GM19468 (cell line): ENCODE measurements around the gene PTPN21.

Experiments
- ATAC-seq: cut with Tn5 transposase; IDR thresholded peaks from one replicate; pipeline ENCODE4 v1.9.1; 2021; ENCODE audit warnings: mild to moderate bottlenecking, moderate library complexity, moderate number of reproducible peaks; ENCODE audit not compliant: unreplicated experiment; ENCODE audit errors: extremely low read depth

PTPN21 gene

DNA sequence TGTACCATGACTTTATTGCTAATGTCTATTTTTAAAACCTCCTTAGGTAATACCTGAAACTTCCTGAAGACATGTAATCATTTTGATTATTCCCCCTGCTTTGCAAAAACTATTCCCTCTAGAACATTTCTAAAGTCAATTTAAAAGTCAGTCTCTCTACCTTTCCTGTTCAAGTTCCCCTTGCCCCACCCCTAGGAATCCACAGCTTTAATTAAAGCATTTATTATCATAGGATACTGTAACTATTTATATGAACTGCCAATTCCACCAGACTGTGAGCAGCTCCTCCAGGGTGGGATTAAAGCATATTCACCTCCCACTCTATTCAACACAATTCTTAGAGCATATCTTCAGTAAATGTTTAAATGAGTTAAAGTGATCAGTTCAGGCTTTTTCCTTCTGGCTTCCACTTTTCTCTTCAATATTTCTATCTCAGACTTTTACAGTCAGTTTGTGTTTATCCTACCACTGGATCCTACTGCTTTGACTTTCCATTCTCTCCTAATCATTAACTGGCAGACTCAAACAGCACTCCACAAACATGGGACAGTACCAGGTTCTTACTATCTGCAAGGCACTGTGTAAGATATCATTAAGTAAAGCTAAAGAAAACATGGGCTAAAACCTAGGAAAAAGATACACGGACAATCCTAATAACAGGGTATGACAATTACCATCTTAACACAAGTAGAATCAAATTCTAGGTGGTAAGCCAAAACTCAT, 39.1 kb downstream of the PTPN21 start:
- no peak for ATAC-seq

DNA sequence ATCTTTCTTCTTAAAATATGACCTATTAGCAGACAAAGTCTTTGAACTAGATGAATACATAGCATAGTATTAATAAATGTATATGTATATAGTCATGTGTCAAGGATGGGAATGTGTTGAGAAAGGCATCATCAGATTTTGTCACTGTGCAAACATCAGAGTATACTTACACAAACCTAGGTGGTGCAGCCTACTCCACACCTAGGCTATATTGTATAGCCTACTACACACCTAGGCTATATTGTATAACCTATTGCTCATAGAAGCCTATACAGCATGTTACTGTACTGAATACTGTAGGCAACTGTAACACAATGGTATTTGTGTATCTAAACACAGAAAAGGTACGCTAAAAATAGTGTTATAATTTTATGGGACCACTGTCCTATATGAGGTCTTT, 47.6 kb downstream of the PTPN21 start:
- no peak for ATAC-seq

GRCh38 chr14:88505621-88506020, 49.2 kb downstream of the PTPN21 start:
- no peak for ATAC-seq

DNA sequence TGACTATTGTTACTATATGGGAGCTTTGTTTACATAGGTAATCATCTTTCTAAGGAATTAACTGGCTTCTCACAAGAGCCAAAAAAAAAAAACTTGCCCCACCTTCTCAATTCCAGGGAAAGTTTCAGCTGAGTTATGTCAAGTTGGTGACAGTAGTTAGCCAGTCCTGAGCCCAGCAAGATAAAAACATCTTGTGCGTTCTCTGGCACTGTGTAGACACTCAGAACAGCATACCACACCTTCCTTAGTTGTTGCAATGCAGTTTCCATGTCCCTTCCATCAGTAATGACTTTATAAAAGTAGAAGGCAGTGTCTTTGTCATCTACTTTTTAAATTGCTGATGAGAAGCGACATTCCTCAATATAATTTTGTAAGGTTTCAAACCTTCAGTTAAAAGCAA, 50.2 kb downstream of the PTPN21 start:
- no peak for ATAC-seq

DNA sequence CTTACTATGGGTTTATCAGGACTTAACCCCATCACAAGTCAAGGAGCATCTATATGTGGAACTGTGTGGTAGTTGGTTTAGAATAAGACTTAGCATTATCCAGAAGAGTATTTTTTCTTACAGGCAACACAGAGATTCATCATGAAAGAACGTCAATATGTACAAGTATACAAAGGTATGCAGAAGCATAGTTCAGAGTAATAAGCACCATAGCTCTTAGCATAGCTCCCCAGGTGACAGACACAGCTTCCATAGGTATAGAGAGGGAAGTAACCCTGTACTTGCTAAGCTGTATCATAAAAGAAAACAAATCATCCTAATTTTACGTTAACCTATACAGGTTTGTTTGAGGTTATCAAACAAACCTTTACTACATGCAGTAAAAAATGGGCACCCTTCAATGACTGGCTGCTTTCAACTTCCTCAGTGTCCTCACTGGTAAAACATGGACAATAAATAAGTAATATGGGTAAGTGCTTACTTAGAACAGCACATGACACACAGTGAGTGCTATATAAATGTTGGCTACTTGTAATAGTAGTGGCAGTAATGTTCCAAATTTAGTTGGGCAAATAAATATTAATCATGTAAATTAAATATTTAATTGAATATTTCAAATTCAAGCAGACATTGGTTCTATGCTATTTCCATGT, 50.9 kb downstream of the PTPN21 start:
- no peak for ATAC-seq

DNA sequence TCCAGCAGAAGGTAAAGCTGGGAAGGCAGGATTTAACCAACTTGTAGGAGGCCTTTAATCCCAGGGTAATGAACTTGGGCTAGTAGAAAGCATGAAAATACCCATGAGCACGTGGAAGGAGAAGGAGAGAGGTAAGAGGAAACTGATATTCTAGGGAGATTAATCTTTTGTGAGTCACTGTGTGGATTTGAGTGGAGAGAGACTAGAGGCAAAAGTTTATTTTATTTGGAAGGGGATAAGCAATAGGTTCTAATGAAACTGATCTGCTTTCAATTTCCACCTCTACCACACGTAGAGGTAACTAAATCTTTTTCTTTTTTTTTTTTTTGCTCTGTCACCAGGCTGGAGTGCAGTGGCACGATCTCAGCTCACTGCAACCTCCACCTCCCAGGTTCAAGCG, 52.1 kb downstream of the PTPN21 start:
- ATAC-seq, result no peak

DNA sequence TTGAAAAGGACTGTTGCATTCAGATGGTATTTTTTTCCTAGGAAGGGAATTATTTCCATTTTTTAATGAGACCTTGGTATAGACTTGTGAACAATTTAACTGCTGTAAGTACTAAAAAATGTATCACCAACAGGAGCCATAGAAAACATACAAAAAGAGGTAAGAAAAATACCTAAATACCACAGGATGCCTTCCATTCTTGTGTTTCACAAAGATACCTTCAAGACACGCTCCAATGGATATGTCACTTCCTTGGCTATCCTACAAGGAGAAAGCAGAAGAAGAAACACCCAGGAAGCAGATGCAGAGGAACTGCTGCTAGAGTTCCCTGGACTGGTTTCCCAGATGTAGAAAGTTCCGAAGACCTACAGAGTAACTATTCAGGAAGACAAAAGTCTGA, 54.2 kb downstream of the PTPN21 start:
- ATAC-seq, result no peak

DNA sequence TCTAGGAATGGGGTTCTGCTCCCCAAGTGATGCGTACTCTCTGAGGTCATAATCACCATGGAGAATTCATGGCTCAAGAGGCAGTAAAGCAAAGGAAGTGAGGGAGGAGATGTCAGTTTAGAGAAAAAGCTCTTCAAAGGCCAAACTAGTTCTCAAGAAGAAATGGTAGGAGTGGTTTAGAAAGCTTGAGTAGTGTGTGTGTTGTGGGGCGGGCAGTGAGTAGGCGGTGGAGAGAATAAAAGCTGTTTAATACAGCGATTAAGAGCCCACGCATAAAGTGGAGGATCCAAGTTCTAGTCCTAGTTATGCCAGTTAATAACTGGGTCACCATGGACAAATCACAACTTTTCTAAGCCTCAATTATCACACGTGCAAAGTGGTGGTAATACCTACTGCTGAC, 55.6 kb downstream of the PTPN21 start:
- ATAC-seq, result no peak

DNA sequence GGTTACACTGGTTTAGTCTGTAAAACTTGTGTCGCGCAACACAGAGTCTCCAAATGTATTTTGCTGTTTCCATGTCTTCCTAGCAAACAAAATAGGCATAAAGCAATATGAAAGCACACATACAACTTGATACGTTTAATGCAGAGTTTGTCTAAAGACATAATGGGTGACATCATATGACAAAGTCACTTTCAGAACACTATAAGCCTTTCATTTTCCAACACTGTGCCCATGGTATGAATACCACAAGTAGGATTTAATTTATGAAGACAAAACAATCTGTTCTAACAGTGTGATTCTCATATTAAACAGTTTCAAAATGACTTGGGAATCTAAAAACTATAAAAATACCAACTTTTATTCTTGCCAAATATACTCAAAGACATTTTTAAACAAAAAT, 58.4 kb downstream of the PTPN21 start:
- ATAC-seq, result no peak

GRCh38 chr14:88493392-88494185, 61.2 kb downstream of the PTPN21 start:
- ATAC-seq, result no peak

GRCh38 chr14:88492272-88493089, 62.3 kb downstream of the PTPN21 start:
- ATAC-seq, result peak; percentile 87

DNA sequence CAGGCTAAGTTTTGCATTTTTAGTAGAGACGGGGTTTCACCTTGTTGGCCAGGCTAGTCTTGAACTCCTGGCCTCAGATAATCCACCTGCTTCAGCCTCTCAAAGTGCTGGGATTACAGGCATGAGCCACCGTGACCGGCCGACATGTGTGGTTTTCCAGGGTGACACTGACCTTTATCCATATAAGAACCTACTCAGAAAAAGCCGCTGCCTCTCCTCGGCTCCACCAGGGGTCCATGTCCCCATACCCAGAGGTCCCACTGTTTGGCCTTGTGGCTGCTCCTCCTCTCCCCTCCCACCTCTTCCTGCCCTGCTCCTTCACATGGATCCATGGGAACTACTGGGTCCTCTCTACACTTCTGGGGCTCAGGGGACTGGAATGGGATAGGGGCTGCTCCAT, 64.6 kb downstream of the PTPN21 start:
- ATAC-seq, result no peak

- ATAC-seq, result no peak
Observed at GRCh38 chr14:88488897-88489296, 65.9 kb downstream of the PTPN21 start.

- no peak for ATAC-seq
Observed at GRCh38 chr14:88488081-88488480, 66.7 kb downstream of the PTPN21 start.

DNA sequence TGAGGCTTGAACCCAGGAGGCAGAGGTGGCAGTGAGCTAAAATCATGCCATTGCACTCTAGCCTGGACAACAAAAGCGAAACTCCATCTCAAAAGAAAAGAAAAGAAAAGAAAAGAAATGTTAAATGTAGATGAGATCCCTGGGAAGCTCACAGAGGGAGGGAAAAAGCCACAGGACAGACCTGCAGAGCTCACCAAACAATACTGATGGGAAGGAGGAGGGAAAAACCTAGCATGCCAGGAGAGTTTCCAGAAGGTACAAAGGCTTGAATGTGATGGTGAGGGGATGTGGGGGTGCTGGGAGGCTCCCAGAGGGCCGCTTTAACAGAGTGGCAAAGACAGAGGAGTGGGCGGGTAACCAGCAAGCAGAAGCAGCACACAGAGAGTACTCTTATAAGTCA, 72.3 kb downstream of the PTPN21 start:
- no peak for ATAC-seq

- no peak for ATAC-seq
Observed at GRCh38 chr14:88481794-88482193, 73.0 kb downstream of the PTPN21 start.

- no peak for ATAC-seq
Observed at GRCh38 chr14:88481059-88481458, 73.7 kb downstream of the PTPN21 start.

- no peak for ATAC-seq
Observed at GRCh38 chr14:88479574-88479987, 75.2 kb downstream of the PTPN21 start.

DNA sequence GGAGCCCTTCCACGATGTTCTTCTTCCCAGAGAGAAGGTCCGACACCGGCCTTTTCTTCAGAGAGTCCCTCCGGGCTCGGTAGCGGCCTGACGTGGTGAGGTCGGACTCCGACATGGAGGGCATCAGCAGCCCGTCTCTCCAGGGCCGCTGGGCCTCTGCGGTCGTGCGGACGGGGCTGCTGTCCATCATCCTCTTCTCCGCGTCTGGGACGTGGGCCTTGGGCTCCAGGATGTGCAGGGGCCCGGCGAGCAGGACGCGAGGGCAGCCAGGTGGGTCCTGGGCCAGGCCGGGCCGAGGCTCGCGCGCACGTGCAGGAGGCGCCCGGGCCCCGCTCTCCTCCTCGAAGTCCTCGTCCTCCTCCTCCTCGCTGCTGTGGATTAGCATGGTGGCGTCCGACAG, 75.9 kb downstream of the PTPN21 start:
- ATAC-seq, result no peak

- no peak for ATAC-seq
Observed at GRCh38 chr14:88477513-88478250, 77.1 kb downstream of the PTPN21 start.
